Activated CD8-positive, alpha-beta T cell treated with anti-CD3 and anti-CD28 coated beads for 36 hours (primary cell): ENCODE data around the gene SYDE2. TPM values are rescaled to one million over a fixed set of nuclear protein-coding genes. Genes with fewer than 3 reads are reported as not detected.
"Not testable (repeated sequence)": the region's sequence is repeated elsewhere in the genome, so short reads cannot be mapped to it uniquely, and the experiment has no call there.

Experiments used
- ATAC-seq: fragments of 200-7000 bp; cut with Tn5 transposase; one replicate; pipeline ENCODE4 v1.10.0; 2021; ENCODE audit warnings: mild to moderate bottlenecking, moderate library complexity
- CTCF ChIA-PET: fragments of 350-600 bp; sonication (Branson Sonifier 250); formaldehyde crosslinking; loops from one replicate; lab custom pipeline; 2021; ENCODE audit warnings: antibody characterized with exemption; lab: Charles Lee
- POLR2A ChIA-PET: fragments of 350-600 bp; sonication (Branson Sonifier 250); formaldehyde crosslinking; loops from one replicate; lab custom pipeline; 2021; ENCODE audit warnings: antibody characterized with exemption; lab: Charles Lee
- DNase-seq: peaks from one replicate; pipeline ENCODE4 v3.0.0-alpha.2; 2020
- H3K27ac Mint-ChIP-seq: one replicate; pipeline ENCODE4 v1.8.0; 2021; ENCODE audit warnings: mild to moderate bottlenecking, mixed read lengths
- H3K27me3 Mint-ChIP-seq: one replicate; pipeline ENCODE4 v1.8.0; 2021; ENCODE audit warnings: mixed read lengths
- H3K36me3 Mint-ChIP-seq: one replicate; pipeline ENCODE4 v1.8.0; 2021; ENCODE audit warnings: low read depth, mixed read lengths
- H3K4me1 Mint-ChIP-seq: one replicate; pipeline ENCODE4 v1.8.0; 2021; ENCODE audit warnings: low read depth, mixed read lengths
- H3K4me3 Mint-ChIP-seq: one replicate; pipeline ENCODE4 v1.8.0; 2021; ENCODE audit warnings: mild to moderate bottlenecking, moderate library complexity, mixed read lengths
- H3K9me3 Mint-ChIP-seq: one replicate; pipeline ENCODE4 v1.8.0; 2021; ENCODE audit warnings: mixed read lengths
- intact Hi-C: fragments of 100-400 bp; cut with micrococcal nuclease; formaldehyde crosslinking; loops from one replicate; pipeline ENCODE4 v1.10.0; 2022
- total RNA-seq, 2 experiments: library from RNA; stranded (reverse); gene quantifications; one replicate each; pipeline ENCODE4 v1.2.3, GENCODE V29; 2021
- TF ChIP-seq, protein P1 (sequence below): fragments of 200-600 bp; IDR thresholded peaks from one replicate; pipeline ENCODE4 v1.8.0; 2022; ENCODE audit warnings: antibody characterized with exemption, mild to moderate bottlenecking

The SYDE2 gene, protein sequence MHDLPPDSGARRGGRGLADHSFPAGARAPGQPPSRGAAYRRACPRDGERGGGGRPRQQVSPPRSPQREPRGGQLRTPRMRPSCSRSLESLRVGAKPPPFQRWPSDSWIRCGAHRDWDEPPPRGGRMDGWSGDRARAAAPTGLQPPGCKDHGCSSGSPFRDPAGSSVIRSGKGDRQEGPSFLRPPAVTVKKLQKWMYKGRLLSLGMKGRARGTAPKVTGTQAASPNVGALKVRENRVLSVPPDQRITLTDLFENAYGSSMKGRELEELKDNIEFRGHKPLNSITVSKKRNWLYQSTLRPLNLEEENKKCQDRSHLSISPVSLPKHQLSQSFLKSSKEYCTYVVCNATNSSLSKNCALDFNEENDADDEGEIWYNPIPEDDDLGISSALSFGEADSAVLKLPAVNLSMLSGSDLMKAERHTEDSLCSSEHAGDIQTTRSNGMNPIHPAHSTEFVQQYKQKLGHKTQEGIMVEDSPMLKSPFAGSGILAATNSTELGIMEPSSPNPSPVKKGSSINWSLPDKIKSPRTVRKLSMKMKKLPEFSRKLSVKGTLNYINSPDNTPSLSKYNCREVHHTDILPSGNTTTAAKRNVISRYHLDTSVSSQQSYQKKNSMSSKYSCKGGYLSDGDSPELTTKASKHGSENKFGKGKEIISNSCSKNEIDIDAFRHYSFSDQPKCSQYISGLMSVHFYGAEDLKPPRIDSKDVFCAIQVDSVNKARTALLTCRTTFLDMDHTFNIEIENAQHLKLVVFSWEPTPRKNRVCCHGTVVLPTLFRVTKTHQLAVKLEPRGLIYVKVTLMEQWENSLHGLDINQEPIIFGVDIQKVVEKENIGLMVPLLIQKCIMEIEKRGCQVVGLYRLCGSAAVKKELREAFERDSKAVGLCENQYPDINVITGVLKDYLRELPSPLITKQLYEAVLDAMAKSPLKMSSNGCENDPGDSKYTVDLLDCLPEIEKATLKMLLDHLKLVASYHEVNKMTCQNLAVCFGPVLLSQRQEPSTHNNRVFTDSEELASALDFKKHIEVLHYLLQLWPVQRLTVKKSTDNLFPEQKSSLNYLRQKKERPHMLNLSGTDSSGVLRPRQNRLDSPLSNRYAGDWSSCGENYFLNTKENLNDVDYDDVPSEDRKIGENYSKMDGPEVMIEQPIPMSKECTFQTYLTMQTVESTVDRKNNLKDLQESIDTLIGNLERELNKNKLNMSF
- total RNA-seq, result 1 to 10 TPM; 4.8 to 5.2 TPM

DNA sequence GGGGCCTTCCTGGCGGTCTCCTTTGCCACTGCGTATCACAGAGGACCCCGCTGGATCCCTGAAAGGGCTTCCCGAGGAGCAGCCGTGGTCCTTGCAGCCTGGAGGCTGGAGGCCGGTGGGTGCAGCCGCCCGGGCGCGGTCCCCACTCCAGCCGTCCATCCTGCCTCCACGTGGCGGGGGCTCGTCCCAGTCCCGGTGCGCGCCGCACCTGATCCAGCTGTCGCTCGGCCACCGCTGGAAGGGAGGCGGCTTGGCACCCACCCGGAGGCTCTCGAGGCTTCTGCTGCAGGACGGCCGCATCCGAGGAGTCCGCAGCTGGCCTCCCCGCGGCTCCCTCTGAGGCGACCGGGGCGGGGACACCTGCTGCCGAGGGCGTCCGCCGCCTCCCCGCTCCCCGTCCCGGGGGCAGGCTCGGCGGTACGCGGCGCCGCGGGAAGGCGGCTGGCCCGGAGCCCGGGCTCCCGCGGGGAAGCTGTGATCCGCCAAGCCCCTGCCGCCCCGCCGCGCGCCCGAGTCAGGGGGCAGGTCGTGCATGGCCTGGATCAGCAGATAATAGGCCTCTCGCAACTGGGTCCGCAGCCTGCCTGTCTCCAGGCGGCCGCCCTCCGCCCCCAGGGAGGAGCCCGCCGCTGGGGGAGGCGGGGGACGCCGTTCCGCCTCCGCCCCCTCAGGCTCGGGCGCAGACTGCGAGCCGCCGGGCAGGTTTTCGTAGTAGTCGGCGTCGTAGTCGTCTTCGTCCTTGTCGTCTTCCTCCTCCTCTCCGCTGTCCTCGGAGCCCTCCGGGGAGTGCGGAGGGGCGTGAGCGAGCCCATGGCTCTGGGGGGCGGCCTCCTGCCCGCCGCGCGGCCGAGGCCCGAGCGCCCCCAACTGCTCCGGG, at the start of gene SYDE2:
Gene SYDE2 (minus strand): TSS at position 554 of the 877 bp plus-strand sequence. CDS start 20 bp downstream, at position 534.
- ATAC-seq, result peak; percentile 82
- CTCF ChIA-PET, result interaction anchor here (0.8 to 2.9 kb wide), 6 partner anchors 23 to 256 kb away, joined by 3 to 11 read pairs (median 4); partner anchors contain the start of gene C1orf52
- peak; percentile 73 for DNase-seq
- H3K36me3 Mint-ChIP-seq, result peaks cover 4% of the 10 kb centered on the region
- H3K4me1 Mint-ChIP-seq, result peaks cover 24% of the 10 kb centered on the region
- H3K9me3 Mint-ChIP-seq, result no peaks in the 10 kb centered on the region
- POLR2A ChIA-PET, result interaction anchor here (1.2 to 2.4 kb wide), 6 partner anchors 10 to 181 kb away, joined by 3 to 7 read pairs (median 4); partner anchors contain the start of genes BCL10, C1orf52 and MCOLN3
- intact Hi-C loops, result no loop called here
- no peaks in the 10 kb centered on the region for H3K27me3 Mint-ChIP-seq
- H3K27ac Mint-ChIP-seq, result peak within 1 kb of the TSS; percentile 91
- TF ChIP-seq, protein P1, sequence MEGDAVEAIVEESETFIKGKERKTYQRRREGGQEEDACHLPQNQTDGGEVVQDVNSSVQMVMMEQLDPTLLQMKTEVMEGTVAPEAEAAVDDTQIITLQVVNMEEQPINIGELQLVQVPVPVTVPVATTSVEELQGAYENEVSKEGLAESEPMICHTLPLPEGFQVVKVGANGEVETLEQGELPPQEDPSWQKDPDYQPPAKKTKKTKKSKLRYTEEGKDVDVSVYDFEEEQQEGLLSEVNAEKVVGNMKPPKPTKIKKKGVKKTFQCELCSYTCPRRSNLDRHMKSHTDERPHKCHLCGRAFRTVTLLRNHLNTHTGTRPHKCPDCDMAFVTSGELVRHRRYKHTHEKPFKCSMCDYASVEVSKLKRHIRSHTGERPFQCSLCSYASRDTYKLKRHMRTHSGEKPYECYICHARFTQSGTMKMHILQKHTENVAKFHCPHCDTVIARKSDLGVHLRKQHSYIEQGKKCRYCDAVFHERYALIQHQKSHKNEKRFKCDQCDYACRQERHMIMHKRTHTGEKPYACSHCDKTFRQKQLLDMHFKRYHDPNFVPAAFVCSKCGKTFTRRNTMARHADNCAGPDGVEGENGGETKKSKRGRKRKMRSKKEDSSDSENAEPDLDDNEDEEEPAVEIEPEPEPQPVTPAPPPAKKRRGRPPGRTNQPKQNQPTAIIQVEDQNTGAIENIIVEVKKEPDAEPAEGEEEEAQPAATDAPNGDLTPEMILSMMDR, result no peak
- peak within 1 kb of the TSS; percentile 92 for H3K4me3 Mint-ChIP-seq

DNA sequence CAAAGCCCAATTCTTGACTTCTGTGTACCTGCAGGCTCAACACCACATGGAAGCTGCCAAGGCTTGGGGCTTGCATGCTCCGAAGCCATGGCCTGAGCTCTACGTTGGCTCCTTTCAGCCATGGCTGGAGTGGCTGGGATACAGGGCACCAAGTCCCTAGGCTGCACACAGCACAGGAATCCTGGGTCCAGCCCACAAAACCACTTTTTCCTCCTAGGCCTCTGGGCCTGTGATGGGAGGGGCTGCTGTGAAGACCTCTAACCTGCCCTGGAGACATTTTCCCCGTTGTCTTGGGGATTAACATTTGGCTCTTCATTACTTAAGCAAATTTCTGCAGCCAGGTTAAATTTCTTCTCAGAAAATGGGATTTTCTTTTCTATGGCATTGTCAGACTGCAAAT, 48.2 kb upstream of the SYDE2 start:
- H3K9me3 Mint-ChIP-seq, H3K27me3 Mint-ChIP-seq, intact Hi-C loops, POLR2A ChIA-PET, H3K4me3 Mint-ChIP-seq, H3K27ac Mint-ChIP-seq, DNase-seq, ATAC-seq: not testable (repeated sequence)
- CTCF ChIA-PET, result interaction anchor here (0.9 to 5.3 kb wide), 6 partner anchors 9 to 305 kb away, joined by 3 to 33 read pairs (median 6); partner anchors contain the start of gene C1orf52
- H3K36me3 Mint-ChIP-seq, result peaks cover 25% of the 10 kb centered on the region
- H3K4me1 Mint-ChIP-seq, result peaks cover 16% of the 10 kb centered on the region

DNA sequence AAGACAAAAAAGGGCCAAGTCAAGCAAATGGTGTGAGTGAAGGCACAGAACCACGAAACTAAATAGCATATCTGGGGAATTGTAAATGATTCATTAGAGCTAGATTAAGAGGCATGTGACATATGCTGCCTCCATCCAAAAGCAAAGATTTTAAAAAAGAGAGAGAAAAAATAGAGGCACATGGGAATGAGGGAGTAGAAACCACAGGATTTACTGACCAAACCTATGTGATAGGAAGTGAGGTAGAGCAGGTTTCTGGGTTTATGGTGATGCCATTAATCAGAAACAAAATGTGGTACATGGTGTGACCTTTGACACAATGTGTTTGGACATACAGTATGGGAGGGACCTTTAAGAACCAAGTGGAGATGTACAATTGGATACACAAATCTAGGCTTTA, 45.1 kb upstream of the SYDE2 start:
- peaks cover 7% of the 10 kb centered on the region for H3K4me1 Mint-ChIP-seq
- H3K27ac Mint-ChIP-seq, result no peak overlapping the region
- H3K36me3 Mint-ChIP-seq, result peaks cover 17% of the 10 kb centered on the region
- H3K4me3 Mint-ChIP-seq, result no peak overlapping the region
- H3K9me3 Mint-ChIP-seq, result peaks cover 6% of the 10 kb centered on the region
- no peak for ATAC-seq
- intact Hi-C loops, result no loop called here
- ChIA-PET POLR2A (no interaction called here), CTCF (interaction anchor here (2.2 to 5.3 kb wide), 3 partner anchors 8 to 14 kb away, joined by 9 to 33 read pairs (median 25); partner anchors contain the start of gene C1orf52)
- DNase-seq, result no peak
- TF ChIP-seq, protein P1, result no peak
- H3K27me3 Mint-ChIP-seq, result no peaks in the 10 kb centered on the region

DNA sequence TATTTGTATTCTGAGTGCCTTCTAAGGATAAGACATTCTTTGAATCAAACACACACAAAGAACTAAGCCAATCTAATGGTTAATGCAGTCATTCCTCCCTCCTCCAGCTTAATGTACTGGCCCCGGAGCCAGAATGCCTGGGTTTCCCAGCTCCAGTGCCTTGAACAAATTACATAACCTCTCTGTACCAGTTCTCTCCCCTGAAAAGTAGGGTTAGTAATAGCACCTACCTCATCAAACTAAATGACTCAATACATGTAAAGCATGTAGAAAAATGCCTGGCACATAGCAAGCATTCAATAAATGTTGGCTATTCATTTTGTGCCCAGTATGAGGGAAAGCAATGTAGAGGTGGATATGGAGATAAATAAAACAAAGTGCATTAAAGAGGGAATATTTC, 44.6 kb upstream of the SYDE2 start:
- CTCF ChIA-PET, result interaction anchor here (2.2 to 4.6 kb wide), 3 partner anchors 9 to 301 kb away, joined by 9 to 25 read pairs (median 16); partner anchors contain the start of gene C1orf52
- no peak overlapping the region for H3K4me3 Mint-ChIP-seq
- intact Hi-C loops, result no loop called here

More for the DNA sequence above, 44.6 kb upstream of the SYDE2 start:
- H3K27me3 Mint-ChIP-seq, result no peaks in the 10 kb centered on the region
- H3K27ac Mint-ChIP-seq, result no peak overlapping the region
- H3K4me1 Mint-ChIP-seq, result peaks cover 11% of the 10 kb centered on the region
- POLR2A ChIA-PET, result interaction anchor here (0.8 kb wide), 1 partner anchor 452 kb away, joined by 4 read pairs; no protein-coding TSS in a partner anchor
- H3K36me3 Mint-ChIP-seq, result peaks cover 12% of the 10 kb centered on the region
- DNase-seq (no peak), ATAC-seq (no peak)
- TF ChIP-seq, protein P1, result no peak
- H3K9me3 Mint-ChIP-seq, result peaks cover 6% of the 10 kb centered on the region
